Left ventricle myocardium superior (tissue), 1 donor: ENCODE data around the gene TMPRSS15. TPM values are rescaled to one million over a fixed set of nuclear protein-coding genes. Genes with fewer than 3 reads are reported as not detected.

Experiments
- ATAC-seq: fragments of 200-7000 bp; cut with Tn5 transposase; one replicate; pipeline ENCODE4 v1.9.1; 2020; ENCODE audit warnings: mild to moderate bottlenecking, moderate library complexity
- DNase-seq: peaks from one replicate; pipeline ENCODE4 v3.0.0-alpha.2; 2020
- intact Hi-C: fragments of 100-400 bp; cut with micrococcal nuclease; formaldehyde crosslinking; loops from one replicate; pipeline ENCODE4 v1.11.0; 2022
- total RNA-seq: library from RNA; stranded (reverse); fragmentation: NEBNext Ultra II Directional; extraction: Animal tissue kit (Norgen Biotek cat#: 25700); gene quantifications from one replicate; pipeline ENCODE4 v1.2.1, GENCODE V29; 2021
- donor health status: DM: no; HTN: yes; CAD: no; lungs with severe emphysema.

The TMPRSS15 gene
- total RNA-seq, 1 donor from 2014 or later: not detected

DNA sequence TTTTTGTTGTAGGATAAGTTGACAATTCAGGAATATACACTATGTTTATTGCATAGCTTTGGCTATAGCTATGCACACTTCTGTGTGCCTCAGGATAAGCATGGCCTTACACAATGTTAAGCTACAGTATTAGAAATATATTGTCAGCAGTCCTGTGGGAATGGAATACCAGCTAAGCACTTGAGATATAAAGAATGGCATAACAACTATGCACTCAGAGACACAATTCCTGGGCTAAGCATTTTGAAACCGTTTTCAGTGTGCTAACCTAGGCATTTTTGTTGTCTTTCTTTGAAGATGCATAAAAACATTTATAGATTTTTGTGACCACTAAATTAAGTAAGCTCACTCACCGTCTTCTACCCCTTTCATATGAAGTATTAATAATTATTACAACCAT, 46.8 kb downstream of the TMPRSS15 start:
- DNase-seq: no peak
- ATAC-seq: no peak
- intact Hi-C loops: no loop called here

DNA sequence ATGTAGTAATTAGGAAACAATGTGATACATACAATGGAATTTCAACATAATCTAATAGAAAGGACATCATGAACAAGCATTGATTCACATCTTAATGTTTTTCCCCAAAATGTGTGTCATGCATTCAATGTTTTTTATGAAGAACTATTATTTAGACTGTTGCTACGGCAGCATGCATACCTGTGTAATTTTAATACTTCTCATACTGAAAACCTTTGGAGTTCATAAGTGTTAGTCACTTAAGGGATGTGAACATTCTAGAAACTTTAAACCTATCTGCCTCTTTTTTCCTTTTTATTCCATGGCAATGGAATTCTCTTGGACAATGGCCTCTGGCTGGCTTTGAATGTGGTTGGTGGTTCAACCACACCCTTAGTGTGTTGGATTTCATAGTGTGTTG, 48.6 kb downstream of the TMPRSS15 start:
- no peak for ATAC-seq
- DNase-seq: no peak
- intact Hi-C loops: no loop called here

DNA sequence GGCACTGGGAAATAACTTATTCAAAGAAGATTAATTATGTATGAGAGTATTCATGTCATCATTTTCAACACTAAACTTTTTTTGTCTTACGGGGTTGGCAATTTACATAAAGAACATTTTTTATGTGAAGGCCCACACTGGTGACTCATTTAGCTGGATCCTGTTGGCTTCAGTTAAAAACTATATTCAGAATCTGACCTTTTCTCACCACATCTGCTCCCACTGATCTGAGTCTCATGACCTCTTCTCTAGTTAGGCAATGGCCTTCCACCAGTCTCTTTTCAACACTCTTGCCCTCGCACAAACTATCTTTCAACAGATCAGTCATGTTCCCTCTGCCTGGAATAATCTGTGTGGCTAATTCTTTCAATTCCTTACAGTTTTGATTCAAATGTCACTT, 53.4 kb downstream of the TMPRSS15 start:
- ATAC-seq (no peak), DNase-seq (no peak)
- intact Hi-C loops: no loop called here

DNA sequence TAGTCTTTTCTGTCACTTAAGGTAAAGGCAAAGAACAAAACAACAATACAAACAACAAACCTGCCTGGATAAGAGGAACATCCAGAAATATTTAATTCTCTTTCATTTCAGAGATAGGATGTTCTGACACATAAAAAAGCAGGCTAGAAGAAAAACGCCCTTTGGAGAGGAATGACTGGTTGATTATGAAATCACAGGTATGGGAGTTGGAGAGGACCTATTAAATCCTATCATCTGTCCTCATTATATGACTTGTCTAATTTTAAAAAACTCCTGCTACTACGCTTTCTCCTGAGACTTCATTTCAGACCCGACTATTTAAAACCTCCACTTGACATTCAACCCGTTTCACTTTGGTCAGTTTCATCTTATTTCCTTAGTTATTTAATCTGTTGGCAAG, 54.1 kb downstream of the TMPRSS15 start:
- ATAC-seq (no peak), DNase-seq (no peak)
- intact Hi-C loops: no loop called here

DNA sequence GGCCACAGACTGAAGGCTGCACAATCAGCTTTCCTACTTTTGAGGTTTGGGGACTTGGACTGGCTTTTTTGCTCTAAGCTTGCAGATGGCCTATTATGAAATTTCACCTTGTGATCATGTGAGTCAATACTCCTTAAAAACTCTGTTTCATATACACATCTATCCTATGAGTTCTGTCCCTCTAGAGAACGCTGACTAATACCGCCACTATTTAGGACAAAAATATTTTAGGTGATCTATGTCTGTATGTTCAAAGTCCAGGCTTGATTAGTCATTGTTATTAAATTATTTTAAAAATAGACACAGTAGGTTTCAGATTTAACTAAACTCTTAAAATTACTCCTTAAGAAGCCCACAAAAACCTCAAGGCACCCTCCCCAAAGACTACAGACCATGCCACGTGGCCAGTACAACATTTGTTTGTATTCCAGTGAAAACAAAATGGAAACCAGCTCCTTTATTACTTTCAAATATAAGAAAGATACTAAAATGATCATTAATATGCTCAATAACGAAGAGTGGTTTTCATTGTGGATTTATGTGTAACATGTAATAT, 63.1 kb downstream of the TMPRSS15 start:
- ATAC-seq (no peak), DNase-seq (no peak)
- intact Hi-C loops: no loop called here

DNA sequence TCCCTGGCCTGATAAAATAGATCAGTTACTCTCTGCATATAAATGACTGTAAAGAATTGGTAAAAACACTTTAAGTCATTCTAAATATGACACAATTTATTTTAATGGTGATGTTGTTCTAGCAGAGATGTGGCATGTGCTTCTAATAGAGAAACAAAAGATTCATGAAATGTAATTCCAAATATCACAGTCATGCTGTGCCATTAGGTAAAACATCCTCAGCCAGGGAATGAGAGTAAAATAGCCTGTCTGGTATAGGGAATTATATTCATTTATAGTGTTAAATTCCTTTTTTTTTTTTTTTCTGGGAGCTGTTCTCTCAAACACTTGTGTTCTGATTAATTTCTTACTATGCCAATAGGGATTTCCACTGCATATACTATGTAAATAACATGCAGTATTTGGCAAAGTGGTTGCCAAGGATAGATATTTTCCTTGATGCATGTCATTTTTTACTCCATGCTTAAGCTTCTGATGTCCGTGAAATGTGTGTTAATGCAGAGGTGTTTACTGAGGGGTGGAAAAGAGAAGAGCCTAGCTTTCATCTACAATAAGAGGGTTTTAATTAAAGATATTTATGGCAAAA, 67.8 kb downstream of the TMPRSS15 start:
- ATAC-seq (no peak), DNase-seq (no peak)
- intact Hi-C loops: no loop called here

DNA sequence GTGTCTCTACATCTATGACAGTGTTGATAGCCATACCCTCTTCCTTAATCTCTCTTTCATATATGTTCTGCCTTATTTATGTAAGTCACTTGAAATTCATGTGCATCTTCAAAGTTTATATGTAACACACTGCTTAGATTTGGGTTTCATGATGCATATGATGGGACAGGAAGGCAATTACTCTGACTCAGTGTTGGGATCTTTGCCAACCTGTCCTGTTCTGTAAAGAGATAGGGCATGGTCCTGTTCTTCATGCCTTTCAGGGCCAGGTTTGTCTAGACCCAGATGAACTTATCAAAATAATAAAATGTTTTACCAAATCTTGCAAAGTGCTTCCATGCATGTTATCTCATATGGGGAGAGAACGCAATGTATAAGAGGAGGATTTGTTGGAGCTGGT, 69.5 kb downstream of the TMPRSS15 start:
- DNase-seq: no peak
- intact Hi-C loops: no loop called here
- ATAC-seq: no peak

DNA sequence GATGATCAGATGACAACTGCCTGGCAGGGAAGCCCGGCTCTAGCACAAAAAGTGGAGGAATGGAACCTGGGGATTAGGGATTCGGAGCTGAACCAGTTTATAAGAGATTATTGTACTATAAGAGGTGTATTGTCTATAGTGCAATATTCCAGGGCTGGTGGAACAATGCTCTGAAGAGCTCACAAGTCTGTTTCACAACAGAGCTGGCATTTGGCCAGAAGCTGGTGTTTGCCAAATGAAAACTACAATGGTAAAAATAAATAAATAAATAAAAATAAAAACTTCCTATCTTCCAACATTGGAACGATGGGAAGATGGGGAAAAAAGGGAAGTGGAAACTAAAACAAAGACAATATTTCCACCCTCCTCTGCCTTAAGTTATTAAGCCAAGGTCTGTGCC, 85.4 kb downstream of the TMPRSS15 start:
- intact Hi-C loops: no loop called here
- no peak for DNase-seq
- ATAC-seq: no peak

DNA sequence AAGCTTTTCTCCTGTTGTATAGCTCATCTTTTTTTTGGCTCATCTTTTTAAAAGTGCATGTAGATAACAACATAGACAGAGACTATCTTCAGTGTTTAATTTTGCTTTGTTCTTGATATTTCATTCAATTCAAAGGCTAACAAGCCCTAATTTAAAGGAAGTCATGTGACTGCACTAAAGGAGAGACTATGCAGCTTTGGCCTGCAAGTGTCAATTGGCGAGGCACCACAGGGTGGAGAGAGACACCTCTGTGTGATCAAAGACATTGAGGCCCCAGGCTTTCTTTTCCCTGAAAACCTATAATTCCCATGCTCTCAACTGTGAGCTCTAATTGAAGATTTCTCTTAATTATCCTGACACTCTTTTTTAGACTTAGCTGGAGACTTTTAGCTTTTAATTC, 105.4 kb downstream of the TMPRSS15 start:
- DNase-seq (no peak), ATAC-seq (no peak)
- intact Hi-C loops: no loop called here

DNA sequence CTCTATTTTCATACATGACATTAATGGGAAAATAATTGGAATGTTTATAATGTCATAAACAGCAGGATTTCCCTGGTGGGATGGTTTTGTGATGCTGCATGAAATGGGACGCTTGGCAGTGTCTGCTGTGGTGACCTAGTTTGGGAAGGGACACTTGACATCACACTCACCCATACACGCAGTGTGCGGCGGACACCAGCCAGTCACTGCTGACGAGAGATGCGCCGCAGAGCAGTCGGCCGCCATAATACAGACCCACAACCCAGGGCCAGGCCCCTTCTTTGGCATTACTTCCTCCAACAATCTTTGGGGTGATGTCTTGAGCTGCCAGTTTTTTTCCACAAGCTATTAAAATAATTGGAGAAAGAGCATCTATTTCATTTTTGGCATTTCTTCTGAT, 109.5 kb downstream of the TMPRSS15 start:
- intact Hi-C loops: no loop called here
- ATAC-seq (no peak), DNase-seq (no peak)

DNA sequence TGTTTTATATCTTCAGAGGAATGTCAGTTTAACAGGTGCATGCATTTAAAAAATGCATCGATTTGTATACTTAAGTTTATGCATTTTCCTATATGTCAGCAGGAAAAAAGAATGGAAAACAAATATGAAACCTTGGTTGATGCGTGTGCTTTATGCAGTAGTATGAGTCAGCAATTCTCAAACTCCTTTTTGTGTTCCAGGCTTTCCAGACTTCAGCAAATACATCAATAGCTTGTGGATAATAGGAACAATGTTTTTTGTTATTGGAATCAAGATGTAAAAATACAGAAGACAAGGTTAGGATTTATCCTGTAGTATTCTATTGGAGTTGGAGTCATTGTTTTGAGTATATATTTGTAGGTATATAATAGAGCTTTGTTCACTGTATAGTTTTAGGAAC, 113.7 kb downstream of the TMPRSS15 start:
- intact Hi-C loops: no loop called here
- DNase-seq (no peak), ATAC-seq (no peak)

DNA sequence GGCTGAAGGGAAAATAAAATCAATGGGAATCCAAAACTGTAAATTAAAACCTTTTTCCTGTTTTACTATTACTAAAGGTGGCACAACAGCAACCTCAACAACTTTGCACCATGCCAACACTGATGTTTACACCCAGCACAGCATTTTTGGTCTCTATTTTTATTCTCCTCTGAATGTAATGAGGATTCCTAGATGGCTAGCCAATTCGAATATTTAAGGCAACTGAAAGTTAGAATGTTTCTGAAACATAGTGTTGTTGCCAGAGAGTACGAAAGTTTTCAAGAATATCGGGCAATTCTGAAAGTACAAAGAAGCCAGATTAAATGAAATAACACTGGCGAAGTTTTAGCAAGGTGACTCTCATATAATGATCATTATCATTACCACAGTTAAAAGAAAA, 118.2 kb downstream of the TMPRSS15 start:
- intact Hi-C loops: no loop called here
- ATAC-seq (no peak), DNase-seq (no peak)

DNA sequence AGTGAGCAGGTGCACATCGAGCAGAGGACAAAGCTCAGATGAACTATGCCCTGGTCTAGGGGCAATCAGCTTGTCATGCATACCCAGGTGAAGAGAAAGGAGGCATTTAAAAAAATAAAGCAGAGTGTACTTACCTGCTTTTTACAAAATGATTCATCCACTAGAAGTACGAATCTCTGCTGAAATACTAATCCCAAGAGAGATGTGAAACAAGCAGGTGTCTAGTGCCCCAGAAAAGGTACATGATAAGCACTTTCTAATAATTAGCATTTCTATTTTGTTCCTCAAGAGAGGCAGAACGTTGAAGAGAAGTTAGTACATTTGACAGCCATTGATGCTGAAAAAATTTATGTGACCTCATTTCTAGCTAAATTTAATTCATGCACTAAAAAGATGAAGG, 127.8 kb downstream of the TMPRSS15 start:
- intact Hi-C loops: no loop called here
- DNase-seq (no peak), ATAC-seq (no peak)

DNA sequence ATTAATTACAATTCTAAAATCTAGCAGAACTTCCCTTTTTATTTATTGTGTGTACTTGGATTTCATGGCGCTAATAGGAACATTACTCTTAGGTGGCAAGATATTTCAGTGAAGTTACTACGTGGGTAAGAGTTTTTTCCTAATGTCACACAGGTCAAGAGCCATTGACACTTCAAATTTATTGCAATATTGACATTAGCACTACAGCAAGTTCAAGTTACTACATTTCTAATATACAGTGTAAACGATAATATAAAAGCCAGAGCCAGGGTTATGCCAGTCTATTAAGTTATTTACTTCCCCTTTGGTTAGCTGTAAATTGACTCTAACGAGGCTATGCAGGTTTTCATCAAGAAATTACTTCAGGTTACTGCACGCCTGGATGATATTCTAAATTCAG, 129.2 kb downstream of the TMPRSS15 start:
- intact Hi-C loops: no loop called here
- DNase-seq: no peak
- no peak for ATAC-seq

DNA sequence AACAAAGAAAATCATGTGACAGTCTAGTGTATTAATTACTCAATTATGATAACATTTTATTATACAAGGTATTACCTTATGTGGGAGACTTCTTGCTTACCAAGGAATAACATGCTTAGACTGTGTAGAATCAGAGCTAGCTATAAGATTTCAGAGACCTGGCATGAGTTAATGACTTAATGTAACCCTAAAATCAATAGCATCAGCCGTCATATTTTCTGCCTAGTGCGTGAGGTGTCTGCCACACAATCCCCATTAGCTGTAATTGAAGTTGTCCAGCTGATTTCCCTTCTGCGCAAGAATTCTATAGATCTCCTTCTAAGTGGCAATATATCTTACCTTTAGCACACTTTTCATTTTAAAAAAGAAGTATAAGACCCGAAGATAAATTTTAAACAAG, 130.2 kb downstream of the TMPRSS15 start:
- DNase-seq (no peak), ATAC-seq (no peak)
- intact Hi-C loops: no loop called here

DNA sequence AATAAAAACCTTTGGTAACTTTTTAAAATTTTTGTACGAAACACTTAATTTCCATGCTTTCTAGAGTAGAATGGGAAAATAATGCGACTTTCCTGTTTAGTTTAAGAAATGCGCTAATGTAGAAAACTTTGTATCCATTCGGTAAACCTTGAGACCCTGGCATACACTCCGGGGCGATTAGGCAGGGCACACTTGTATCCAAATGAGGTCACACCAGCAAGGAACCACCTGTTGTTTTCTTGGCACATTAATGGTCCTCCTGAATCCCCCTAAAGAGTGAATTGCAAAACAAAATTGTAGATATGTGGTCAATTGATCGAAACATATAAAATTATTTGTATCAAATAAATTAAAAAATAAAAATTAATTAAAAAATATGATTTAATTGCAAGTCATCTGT, 133.7 kb downstream of the TMPRSS15 start:
- no peak for DNase-seq
- intact Hi-C loops: no loop called here
- ATAC-seq: no peak

DNA sequence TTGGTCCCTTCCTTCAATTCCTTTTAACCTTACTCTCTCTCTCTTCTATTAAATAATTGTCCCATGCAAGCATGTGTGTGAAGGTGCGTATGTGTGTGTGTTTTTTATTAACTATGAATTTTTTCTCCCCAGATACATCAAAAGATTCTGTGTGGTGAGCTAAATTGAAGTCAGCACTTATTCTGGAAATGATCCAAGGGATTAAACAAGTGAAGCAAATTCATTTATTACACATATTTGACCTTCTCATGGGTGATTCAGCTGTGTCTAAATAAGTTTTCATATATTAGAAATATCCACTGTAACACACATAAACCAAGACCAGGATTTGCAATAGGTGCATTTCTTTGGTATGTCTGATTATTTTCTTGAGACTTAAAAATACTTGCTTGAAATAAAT, 134.7 kb downstream of the TMPRSS15 start:
- intact Hi-C loops: no loop called here
- ATAC-seq: no peak

DNA sequence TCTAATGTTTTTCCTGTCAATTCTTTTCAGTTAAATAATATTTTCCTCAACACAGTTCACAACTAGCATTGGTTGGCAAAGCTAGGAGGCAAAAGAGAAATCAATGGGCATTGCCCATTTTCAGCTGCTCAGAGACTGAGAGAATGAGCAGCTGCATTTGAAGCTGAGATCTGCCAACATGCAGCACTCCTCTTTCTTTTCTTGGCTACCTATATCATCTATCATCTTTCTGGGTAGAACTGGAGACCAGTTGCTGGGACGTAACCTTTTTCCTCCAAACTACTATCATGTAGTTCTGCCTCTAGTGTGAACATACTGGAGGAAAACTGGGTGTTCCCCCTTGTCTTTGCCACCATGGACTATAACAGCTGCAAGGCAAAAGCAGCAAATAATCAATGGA, 136.1 kb downstream of the TMPRSS15 start:
- intact Hi-C loops: no loop called here
- DNase-seq: no peak
- no peak for ATAC-seq

More for the DNA sequence above, 134.7 kb downstream of the TMPRSS15 start:
- DNase-seq: no peak

DNA sequence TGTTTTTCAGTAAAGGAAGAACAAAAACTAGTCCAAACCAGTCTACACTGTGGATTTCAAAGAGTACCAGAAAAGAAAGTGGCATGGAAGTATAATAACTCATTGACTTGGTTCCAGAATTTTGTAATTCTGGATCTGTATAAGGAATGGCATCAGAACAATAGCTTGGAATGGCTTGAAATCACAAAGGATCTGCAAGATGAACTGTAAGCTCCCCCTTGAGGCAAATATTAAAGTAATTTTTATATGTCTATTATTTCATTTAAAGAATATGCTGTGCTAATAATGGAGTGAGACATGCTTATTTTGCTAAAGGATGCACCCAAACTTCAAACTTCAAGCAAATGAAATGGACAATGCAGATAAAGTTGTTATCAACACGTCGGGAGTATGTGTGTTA, 137.6 kb downstream of the TMPRSS15 start:
- DNase-seq (no peak), ATAC-seq (no peak)
- intact Hi-C loops: no loop called here

DNA sequence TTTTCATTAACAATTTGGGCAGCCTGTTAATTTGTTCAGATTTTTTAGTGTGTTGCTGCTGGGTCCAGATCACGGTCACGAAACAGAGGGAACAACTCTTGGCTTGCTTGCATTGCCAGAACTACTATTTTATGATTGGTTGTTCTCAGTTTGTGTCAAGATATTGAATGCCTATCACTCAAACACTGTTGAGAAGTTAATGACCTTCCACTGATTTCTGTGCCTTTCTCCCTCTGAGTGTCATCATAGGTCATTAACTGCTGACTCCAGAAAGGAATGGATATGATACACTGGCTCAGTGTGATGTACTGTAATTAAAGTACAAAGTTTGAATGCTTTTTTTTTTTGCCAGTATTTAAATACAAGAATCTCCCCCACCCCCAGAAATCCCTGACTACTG, 149.8 kb downstream of the TMPRSS15 start:
- intact Hi-C loops: no loop called here
- DNase-seq: no peak
- ATAC-seq: no peak

DNA sequence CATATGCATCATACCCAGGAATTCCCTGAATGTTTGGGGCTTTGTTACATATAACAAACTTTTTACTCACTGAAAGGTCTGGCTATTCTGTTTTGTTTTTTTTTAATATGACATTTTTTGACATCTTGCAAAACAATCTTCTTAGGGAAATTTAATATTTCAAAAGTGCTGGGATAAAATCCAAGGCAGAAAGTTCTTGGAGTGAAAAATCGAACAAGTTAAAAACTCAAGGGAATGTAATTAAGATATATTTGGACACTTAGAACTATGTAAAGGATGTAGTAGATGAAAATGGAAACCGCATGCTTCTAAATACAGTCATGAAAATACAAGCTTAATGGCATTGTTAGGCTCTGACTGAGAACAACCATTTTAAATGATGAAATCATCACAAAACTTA, 150.4 kb downstream of the TMPRSS15 start:
- DNase-seq: no peak
- ATAC-seq: peak; percentile 41
- intact Hi-C loops: no loop called here

DNA sequence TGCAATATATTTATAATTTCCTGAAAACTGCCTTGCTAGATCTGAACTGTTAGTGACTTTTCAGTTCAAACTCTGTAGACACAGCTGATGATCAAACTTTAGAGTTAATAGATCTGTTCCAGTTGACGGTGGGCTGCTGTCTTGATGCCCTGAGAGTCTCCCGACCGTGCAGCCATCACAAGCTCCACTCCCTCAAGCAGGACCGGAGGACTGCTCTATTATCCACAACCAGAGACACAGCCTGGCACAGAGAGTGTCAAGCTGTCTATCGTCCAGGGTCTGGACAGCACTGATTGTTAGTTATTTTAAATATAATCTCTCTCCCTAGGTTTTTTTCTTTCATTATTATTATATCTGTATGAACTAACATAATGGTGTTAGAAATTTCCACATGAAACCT, 150.9 kb downstream of the TMPRSS15 start:
- DNase-seq: no peak
- peak; percentile 50 for ATAC-seq
- intact Hi-C loops: no loop called here
